Fibroblast of peridontal ligament (primary cell): ENCODE measurements around the gene PTGER3.
"Not testable (repeated sequence)": the region's sequence is repeated elsewhere in the genome, so short reads cannot be mapped to it uniquely, and the experiment has no call there.

Source experiments
- DNase-seq: peaks from one replicate; pipeline ENCODE4 v3.0.0-alpha.2; 2010; ENCODE audit errors: extremely low read depth

Gene PTGER3

GRCh38 chr1:70947835-70948234, 99.8 kb downstream of the PTGER3 start:
- DNase-seq, result no peak

- DNase-seq, result no peak
Observed at GRCh38 chr1:70945676-70946075, 101.9 kb downstream of the PTGER3 start.

- DNase-seq, result no peak
Observed at GRCh38 chr1:70945251-70945650, 102.4 kb downstream of the PTGER3 start.

GRCh38 chr1:70941563-70941962, 106.1 kb downstream of the PTGER3 start:
- peak; percentile 34 for DNase-seq

- DNase-seq, result not testable (repeated sequence)
Observed at GRCh38 chr1:70940398-70940797, 107.2 kb downstream of the PTGER3 start.

GRCh38 chr1:70934194-70934961, 113.2 kb downstream of the PTGER3 start:
- DNase-seq, result no peak

GRCh38 chr1:70930062-70930461, 117.6 kb downstream of the PTGER3 start:
- DNase-seq, result no peak

GRCh38 chr1:70922196-70922595, 125.4 kb downstream of the PTGER3 start:
- DNase-seq, result no peak
